Measurements from ENCODE around the gene PFN4. TPM values are rescaled to one million over a fixed set of nuclear protein-coding genes. Genes with fewer than 3 reads are reported as not detected.
A peak's percentile ranks its signal among the peaks of the same experiment; 100 is the strongest.

The PFN4 gene
- total RNA-seq (1 to 10 TPM in 2 of 10 donors, under 1 TPM in 6, not detected in 2; 0.35 to 1.6 (median 0.78) TPM), polyA plus RNA-seq (1 to 10 TPM in 1 of 2 donors, under 1 TPM in 1; 0.28 to 2.3 TPM)
- long read RNA-seq, donor 1, partial matches to known transcripts: 0 of 1 reads
- long read RNA-seq, donor 1, other reads (novel, unspliced or antisense): 0 of 1 reads
- long read RNA-seq, donor 2, partial matches to known transcripts: 0 of 6 reads
- long read RNA-seq, donor 2, other reads (novel, unspliced or antisense): 3 of 6 reads
- long read RNA-seq, donor 3: 0 reads

GRCh38 chr2:24123195-24123921 is at the start of gene PFN4, which contains the start of gene FAM228B:
TSS of gene PFN4 (minus strand) at chr2:24123334. CDS start at chr2:24122535, 799 bp downstream.
TSS of gene FAM228B (plus strand) at chr2:24123469. CDS start at chr2:24124362, 893 bp downstream.
- Histone ChIP-seq H3K27me3 (no peaks in the 10 kb centered on the region), H3K9me3 (no peaks in the 10 kb centered on the region), H3K4me1 (peaks cover 0 to 24% (median 14%) of the 10 kb centered on the region in 9 donors), H3K4me3 (peak within 1 kb of the TSS; percentile 64 to 82 (median 76)), H3K36me3 (no peaks in the 10 kb centered on the region), H3K27ac (peak within 1 kb of the TSS; percentile 86 to 98 (median 94))
- intact Hi-C loops (cut with DNase I): loop anchor here in 4 of 10 donors (1.0 to 5.0 kb wide), 4 partner anchors 36 to 46 kb away; partner anchors contain the start of genes TP53I3 (in 2 of the 4) and SF3B6 (in 1 of the 4)
- peak in 1 of 9 donors; percentile 14 for TF ChIP-seq CTCF (IDR thresholded peaks at IDR 0.05)
- WGBS, 2 donors: 0% methylated on average over 99 to 103 of the region's 103 CpGs
- ATAC-seq (peak; percentile 97 to 99 (median 98)), DNase-seq (peak; percentile 92)

GRCh38 chr2:24169023-24169422 is 45.9 kb upstream of the PFN4 start:
- ATAC-seq: no peak
- Histone ChIP-seq H3K27me3 (peaks cover 0 to 7% (median 0%) of the 10 kb centered on the region in 7 donors), H3K27ac (no peak overlapping the region), H3K4me3 (no peak overlapping the region), H3K36me3 (no peaks in the 10 kb centered on the region), H3K9me3 (peaks cover 0 to 3% (median 0%) of the 10 kb centered on the region in 11 donors), H3K4me1 (no peaks in the 10 kb centered on the region)
- DNase-seq: no peak
- intact Hi-C loops (cut with DNase I): no loop called here
- 91 to 94% methylated on average over 5 of the region's 5 CpGs for WGBS, 2 donors
- no peak for TF ChIP-seq CTCF (IDR thresholded peaks at IDR 0.05)

- DNase-seq (peak in 1 of 2 donors; percentile 28), ATAC-seq (peak in 4 of 8 donors; percentile 33 to 54 (median 38))
- TF ChIP-seq CTCF (IDR thresholded peaks at IDR 0.05): peak in 8 of 9 donors; percentile 21 to 61 (median 55)
- no peaks in the 10 kb centered on the region for H3K4me1 ChIP-seq
- H3K9me3 ChIP-seq: peaks cover 0 to 9% (median 0%) of the 10 kb centered on the region in 11 donors
- H3K4me3 ChIP-seq: no peak overlapping the region
- H3K27ac ChIP-seq: no peak overlapping the region
- H3K27me3 ChIP-seq: no peaks in the 10 kb centered on the region
- intact Hi-C loops (cut with DNase I): no loop called here
- WGBS, 2 donors: 60 to 68% methylated on average over 7 to 8 of the region's 8 CpGs
- peaks cover 0 to 33% (median 6%) of the 10 kb centered on the region in 9 donors for H3K36me3 ChIP-seq
These were observed 41.4 kb upstream of the PFN4 start for GRCh38 chr2:24164416-24164973.

- Histone ChIP-seq H3K4me1 (no peaks in the 10 kb centered on the region), H3K4me3 (no peak overlapping the region), H3K27ac (no peak overlapping the region), H3K36me3 (peaks cover 0 to 41% (median 6%) of the 10 kb centered on the region in 9 donors), H3K27me3 (no peaks in the 10 kb centered on the region), H3K9me3 (peaks cover 0 to 9% (median 0%) of the 10 kb centered on the region in 11 donors)
- DNase-seq: no peak
- intact Hi-C loops (cut with DNase I): loop anchor here in 1 of 10 donors (2.0 kb wide), 1 partner anchor 337 kb away; no protein-coding TSS in a partner anchor
- no peak for ATAC-seq
- no peak for TF ChIP-seq CTCF (IDR thresholded peaks at IDR 0.05)
- 85 to 89% methylated on average over 2 of the region's 2 CpGs for WGBS, 2 donors
These were observed 40.5 kb upstream of the PFN4 start for GRCh38 chr2:24163601-24164000.

Data from heart right ventricle (tissue), 16 donors.